Activated CD4-positive, alpha-beta T cell treated with anti-CD3 and anti-CD28 coated beads, Interleukin-2, Interleukin-4, amounts not matched to agents 100 ng/mL and 50 ng/mL, durations not matched to agents 16 hours and 8 hours (primary cell): ENCODE data around the gene PRKRIP1.
A peak's percentile ranks its signal among the peaks of the same experiment; 100 is the strongest.
"Not testable (repeated sequence)": the region's sequence is repeated elsewhere in the genome, so short reads cannot be mapped to it uniquely, and the experiment has no call there.

Experiments used
- DNase-seq: peaks from one replicate; pipeline ENCODE4 v3.0.0-alpha.2; 2020; ENCODE audit warnings: low spot score

PRKRIP1 gene, protein sequence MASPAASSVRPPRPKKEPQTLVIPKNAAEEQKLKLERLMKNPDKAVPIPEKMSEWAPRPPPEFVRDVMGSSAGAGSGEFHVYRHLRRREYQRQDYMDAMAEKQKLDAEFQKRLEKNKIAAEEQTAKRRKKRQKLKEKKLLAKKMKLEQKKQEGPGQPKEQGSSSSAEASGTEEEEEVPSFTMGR

DNA sequence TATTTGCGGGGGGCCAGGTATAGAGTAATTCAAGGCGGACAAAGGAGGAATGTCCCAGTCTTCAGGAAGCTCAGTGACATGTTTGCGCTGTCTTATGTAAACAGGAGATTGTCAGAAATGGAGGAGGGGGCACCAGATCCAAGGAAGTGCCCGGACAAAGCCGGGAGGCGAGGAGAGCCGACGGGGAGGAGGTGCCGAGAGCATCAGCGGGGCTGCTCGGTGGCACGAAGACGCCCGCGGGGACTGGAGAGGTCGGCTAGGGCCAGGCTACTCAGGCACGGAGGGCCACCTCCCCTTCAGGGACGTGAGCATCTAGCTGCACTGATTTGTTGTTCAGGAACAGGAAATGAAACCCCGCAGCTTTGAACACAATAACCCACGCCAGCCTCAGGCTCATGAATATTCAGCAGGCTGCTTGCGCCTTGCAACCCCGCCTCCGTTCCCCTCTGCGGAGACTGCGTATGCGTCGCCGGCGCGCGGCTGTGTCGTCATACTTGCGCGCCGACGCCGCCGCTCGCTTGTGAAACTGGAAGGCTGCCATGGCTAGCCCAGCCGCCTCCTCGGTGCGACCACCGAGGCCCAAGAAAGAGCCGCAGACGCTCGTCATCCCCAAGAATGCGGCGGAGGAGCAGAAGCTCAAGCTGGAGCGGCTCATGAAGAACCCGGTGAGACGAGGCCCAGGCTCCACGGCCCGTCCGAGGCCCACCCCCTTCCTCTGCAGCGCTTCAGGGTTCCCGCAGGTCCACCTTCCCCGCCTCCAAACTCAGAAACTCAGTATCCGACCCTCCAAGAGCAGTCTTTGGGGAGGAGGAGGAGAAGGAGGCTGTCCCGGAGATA is at the start of gene PRKRIP1:
Gene PRKRIP1, plus strand, starts transcription at position 491 of the 837 bp plus-strand sequence. Its CDS starts 49 bp downstream, at position 540.
- peak; percentile 94 for DNase-seq

DNA sequence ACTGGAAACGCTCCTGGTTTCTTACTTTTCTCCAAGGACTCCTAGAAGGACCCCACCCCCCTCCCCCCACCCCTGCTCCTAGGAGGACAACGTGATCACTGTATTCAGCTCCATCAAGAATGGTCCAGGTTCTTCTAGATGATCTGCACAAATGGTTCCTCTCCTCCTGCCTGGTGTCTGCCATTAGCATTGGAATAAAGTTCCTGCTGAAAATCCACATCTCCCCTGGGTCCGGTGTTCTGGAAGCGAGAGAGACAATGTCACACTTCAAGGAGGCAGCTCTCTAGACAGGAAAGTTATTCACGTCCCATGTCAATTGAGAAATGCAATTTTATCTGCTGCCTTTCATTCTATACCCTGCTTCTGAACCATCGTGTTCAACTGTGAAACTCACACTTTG is 49.2 kb upstream of the PRKRIP1 start:
- not testable (repeated sequence) for DNase-seq

DNA sequence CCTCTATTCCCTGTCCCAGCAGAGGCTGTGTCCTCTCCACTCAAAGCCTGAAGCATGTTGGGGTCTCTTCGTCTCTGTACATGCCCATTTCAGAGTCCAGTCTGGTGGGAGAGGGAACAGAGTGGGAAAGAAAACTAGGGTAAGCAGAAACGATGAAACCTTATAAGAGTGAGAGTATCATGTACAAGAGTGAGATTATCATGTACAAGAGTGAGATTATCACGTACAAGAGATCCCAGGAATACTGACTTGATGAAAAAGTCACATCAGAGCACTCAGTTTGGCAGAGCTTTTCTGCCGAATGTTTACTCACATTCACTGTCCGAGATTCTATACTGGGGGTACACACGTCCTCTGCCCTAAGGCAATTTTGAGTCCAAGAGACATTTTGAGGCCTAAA is 39.8 kb upstream of the PRKRIP1 start, which contains the start of gene SPDYE6:
Gene SPDYE6, minus strand, starts transcription at position 101 of the 400 bp plus-strand sequence. CDS start 421 bp downstream, outside the sequence.
- not testable (repeated sequence) for DNase-seq

DNA sequence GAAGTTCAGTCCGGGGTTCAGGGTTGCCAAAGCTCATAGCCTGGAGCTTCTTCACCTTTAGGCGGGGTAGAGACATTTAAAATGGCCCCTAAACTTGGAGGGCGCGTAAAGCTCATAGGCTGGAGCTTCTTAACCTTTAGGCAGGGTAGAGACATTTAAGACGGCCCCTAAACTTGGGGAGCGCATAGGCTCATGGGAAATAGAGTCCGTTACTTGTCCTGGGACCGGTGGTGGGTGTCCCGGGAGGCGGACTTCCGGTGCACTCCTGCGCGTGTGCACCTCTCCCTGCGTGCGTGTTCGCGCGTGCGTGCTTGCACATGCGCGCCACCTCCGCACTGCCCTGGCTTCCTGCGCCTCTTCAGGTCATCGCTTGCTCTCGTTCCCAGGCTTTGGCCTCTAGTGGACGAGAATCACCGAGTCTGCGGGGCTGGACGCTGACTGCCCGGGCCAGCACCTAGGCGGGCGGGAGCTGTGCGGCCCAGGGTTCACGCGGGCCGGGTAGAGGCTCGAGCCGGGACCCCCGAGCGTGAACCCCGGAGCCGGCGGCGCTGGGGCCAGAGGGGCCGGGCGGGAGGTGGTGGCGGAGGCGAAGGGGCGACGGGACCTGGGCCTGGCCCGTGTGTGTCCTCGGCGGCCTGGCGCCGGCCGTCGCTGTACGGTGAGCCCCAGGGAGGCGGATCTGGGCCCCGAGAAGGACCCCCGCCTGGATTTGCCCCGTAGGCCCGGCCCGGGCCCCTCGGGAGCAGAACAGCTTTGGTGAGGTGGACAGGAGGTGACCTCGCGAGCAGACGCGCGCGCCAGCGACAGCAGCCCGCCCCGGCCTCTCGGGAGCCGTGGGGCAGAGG is 32.4 kb upstream of the PRKRIP1 start:
- DNase-seq = peak; percentile 98

DNA sequence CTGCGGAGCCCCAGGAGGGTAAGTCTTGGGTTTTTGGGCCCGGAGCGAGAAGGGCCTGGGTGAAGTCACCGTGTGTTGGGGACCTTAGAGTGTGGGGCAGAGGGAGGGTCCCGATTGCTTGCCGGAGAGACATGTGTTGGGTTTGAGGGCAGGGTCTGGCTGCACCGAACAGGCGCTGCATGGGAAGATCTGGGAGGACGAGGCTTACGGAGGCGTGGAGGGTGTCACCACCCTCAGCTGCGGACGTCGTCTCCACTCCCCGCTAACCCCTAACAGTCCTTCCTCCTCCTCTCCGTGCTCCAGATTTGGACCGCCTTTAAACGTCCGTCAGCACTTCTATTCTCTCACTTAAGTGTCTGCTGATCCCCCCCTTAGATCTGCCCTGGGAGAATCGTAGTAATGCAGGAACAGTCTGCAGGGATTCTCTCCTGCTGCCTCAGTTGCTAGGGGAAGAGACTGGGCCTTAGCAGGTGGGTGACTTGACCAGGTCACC is 31.7 kb upstream of the PRKRIP1 start:
- DNase-seq = peak; percentile 4

DNA sequence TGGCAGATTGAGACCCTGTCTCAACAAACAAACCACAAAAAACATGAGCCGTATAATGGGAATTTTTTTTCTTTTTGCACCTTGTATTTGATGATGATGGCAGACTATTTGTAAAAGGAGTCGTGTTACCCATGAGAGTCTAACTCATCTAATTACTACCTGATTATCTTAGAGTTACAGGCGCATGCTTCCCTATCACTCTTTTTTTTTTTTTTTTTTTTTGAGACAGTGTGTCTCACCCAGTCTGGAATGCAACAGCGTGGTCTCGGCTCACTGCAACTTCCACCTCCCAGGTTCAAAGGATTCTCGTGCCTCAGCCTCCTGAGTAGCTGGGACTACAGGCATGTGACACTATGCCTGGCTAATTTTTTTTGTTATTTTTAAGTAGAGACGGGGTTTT is 30.8 kb upstream of the PRKRIP1 start:
- DNase-seq = not testable (repeated sequence)

DNA sequence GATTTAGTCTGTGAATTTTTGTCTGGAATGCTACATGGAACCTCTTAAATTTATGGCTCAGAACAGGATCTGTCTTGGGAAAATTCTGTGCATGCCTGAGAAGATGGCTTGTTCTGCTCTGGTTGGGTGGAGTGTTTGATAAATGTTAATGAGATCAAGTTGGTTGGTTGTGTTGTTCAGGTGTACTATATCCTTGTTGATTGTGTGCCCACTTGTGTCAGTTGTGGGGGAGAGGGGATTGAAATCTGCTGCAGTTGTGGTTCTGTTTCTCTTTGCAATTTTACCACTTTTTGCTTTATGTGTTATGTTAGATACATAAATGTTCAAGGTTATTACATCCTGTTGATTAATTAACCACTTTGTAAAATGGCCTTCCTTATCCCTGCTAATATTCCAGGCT is 26.1 kb upstream of the PRKRIP1 start:
- not testable (repeated sequence) for DNase-seq

DNA sequence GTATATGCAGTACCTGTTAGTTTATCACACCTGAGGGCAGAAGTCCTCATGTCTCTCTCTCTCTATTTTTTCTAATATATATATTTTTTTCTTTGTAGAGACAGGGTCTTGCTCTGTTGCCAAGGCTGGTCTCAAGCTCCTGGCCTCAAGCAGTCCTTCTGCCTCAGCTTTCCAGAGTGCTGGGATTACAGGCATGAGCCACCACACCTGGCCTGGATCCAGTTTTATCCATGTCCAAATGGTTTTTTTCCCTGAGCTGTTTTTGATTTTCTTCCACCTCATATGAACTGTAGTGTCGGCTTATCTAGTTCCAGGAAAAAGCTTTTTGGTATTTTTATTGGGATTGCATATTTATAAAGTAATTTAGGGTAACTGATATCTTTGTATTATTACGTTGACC is 23.4 kb upstream of the PRKRIP1 start:
- not testable (repeated sequence) for DNase-seq

DNA sequence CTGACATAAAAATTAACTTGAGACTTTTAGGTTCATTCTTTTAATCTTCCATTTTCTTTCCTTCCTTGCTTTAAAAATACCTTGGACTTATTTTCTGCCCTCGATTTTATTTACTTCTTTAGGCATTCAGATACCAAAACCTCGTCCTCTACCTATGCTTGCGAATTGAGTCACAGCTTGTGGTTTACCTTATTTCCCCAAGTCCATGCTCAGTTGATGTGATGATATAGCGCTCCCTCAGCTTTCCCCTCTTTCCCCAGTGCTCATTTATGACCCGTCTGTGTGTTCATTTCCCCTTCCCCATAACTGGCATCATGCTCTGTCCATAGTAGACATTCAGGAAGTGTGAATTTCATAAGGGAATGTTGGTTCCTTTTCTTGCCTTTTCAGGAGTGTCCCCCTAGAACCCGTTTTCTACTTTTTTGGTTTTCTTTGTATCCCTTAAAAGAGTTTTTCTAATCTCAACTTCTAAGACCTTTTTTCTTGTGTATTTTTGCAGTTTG is 19.1 kb upstream of the PRKRIP1 start:
- DNase-seq = no peak

DNA sequence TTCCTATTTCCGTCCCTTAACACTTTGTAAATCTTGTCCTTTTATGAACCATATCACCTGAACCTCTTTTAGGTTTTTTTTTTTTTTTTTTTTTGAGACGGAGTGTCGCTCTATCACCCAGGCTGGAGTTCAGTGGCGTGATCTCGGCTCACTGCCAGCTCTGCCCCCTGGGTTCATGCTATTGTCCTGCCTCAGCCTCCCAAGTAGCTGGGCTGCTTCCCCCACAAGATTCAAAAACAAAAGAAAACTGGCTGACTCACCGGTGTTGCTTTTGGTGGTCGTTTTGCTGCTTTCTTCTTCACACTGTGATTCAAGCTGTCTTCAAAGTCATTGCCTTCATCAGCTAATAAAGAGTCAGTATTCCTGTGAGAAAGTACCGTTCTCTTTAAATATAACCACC is 15.3 kb upstream of the PRKRIP1 start:
- DNase-seq = not testable (repeated sequence)

DNA sequence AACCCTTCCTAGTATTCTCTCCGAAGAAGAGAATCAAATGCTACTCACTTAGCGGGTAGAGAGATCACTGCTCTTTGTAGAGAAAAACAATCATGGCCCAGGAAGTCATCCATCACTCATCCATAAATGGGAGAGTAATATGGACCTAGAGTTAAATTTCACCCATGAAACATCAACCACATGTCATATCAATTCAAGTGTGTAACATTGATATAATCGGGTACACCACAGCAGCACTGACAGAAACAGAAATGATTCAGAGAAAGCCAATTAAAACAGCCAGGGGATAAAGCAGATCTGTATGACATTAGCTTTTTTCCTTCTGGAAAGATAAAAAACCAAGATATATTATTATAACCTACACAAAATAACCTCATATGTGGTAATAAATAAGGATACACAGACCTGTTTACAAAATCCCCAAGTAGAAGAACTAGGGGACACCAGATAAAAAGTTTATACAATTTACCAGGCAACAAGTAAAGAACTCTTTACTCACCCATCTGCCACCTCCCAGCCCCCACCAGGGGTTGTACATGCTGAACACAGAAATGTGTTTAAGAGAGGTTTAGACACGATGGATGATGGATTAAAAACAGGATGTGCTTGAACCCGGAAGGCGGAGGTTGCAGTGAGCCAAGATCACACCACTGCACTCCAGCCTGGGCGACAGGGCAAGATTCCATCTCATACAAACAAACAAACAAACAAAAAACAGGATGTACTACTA is 14.3 kb upstream of the PRKRIP1 start:
- not testable (repeated sequence) for DNase-seq

DNA sequence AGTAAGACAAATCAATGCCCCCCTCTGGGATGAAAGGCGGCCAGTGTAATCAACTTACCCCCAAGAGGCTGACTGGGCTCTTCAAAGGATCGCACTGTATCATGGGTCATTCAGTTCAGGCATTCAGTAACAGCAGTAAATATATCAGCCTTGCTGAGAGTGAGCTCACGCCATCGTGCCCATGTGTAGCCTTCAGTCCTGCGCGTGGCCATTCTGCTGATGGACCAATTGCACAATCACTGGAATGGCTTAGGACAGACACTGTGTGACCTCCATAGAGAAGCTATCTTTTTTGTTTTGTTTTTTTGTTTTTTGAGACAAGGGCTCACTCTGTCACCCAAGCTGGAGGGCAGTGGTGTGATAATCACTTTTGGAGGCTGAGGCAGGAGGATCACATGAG is 9.1 kb upstream of the PRKRIP1 start:
- no peak for DNase-seq

DNA sequence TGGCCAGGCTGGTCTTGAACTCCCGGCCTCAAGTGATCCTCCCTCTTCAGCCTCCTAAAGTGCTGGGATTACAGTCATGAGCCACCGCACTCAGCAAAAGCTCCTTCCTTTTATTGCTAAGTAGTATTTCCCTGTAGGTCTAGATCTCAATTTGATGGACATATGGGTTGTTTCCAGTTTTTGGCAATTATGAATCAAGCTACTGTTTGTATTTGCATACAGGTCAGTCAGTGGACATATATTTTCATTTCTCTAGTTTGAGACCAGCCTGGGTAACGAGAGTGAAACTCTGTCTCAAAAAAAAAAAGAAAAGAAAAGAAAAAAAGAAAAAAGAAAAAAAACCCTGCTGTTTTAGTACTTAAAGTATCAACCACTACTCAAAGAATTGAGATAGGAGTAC is 6.4 kb upstream of the PRKRIP1 start:
- no peak for DNase-seq

DNA sequence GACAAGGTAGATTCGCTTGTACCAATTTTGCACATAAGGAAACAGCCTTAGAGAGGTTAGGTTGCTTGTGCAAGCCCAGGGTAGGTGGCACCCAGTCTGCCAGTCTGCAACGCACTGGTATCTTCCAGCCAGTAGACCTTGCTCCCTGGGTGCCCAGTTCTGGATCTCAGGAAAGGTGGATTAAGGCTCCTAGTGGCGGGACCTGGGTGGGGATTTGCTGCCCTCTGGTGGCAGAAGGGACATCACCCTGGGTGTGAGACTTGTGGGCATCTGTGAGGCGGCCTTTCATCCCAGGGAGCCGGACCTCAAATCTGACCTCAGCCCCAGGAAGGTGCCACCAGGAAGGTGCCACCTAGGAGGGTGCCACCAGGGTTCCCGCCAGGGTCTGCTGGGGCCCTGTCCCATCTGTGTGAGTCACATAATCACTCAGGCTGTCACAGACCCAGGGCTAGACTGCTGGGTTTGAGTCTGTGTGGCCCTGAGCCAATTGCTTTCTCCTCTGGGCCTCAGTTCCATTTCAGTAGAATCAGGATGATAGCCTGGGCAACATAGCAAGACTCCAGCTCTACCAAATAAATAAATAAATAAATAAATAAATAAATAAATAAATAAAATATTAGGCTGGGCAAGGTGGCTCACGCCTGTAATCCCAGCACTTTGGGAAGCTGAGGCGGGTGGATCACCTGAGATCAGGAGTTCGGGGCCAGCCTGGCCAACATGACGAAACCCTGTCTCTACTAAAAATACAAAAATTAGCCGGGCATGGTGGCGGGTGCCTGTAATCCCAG is 5.3 kb upstream of the PRKRIP1 start:
- peak; percentile 69 for DNase-seq

DNA sequence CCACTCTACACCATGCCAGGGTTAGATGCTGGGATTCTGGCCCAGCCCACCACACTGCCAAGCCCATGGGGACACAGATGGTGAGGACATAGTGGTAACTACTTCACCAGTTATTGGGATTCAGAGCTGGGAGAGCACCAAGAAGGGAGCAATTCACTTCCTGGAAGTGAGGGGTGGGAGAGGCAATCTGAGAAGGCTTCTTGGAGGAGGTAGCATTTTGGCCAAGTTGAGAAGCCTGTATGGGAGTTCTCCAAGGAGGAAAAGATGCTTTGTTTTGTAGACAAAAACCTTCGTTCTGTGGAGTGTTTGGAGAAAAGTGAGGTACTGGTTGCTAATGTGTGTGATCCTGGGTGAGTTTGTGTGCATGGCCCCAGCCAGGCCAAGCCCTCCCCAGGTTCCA is 3.8 kb upstream of the PRKRIP1 start:
- no peak for DNase-seq

DNA sequence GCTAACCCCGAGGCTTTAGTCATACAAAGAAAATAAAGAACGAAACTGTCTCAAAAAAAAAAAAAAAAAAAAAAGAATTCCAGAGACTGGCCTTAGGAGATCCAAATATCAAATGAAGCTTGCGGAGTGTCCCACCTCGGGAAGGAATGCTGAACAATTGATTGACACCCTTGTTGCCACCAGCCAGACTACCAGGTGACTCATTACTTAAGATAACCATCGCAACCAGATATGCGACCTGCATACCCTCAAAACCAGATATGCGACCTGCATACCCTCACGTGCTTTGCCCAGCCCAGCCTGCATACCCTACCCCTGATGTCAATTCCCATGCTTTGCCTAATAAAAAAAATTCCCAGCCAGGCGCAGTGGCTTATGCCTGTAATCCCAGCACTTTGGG is 2.7 kb upstream of the PRKRIP1 start:
- no peak for DNase-seq

DNA sequence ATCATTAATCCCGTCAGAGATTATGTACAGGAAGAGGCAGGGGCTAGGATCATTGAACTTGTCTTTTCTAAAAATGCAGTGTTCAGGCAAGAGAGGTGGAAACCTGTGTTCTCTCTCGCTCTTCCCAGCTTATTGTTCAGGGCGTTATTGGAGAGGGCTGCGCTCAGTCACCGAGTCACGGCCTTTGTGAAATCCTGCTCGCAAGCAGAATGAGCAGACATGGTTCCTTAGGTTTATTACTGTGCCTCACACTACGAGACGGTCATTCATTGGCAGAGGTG is 631 bp upstream of the PRKRIP1 start:
- no peak for DNase-seq

DNA sequence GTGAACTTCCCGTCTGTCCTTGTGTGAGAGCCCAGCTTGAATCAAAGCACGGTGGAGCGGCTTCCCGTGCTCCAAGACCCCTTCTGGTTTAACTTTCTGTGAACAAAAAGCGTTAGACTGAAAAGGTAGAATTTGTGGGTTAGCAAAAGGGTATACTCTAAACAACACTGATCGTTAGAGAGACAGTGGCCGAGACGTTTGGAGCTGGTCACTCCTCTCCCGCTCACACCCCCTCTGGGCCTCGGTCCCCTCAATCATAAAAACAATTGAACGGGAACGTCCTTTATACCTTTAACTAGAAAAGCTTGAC is 502 bp downstream of the PRKRIP1 start:
- no peak for DNase-seq

DNA sequence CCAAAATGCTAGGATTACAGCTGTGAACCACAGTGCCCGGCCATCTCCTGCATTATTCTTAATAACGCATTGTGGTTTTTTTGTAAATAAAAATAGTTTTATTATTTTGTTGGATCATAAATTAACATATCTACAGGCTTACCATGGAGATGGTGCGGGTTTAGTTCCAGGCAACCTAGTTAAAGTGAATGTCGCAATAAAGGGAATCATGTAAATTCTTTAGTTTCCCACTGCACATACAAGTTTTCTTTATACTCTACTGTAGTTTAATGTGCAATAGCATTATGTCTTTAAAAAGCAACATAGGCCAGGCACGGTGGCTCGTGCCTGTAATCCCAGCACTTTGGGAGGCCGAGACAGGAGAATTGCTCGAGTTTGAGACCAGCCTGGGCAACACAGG is 2.4 kb downstream of the PRKRIP1 start:
- DNase-seq = no peak

DNA sequence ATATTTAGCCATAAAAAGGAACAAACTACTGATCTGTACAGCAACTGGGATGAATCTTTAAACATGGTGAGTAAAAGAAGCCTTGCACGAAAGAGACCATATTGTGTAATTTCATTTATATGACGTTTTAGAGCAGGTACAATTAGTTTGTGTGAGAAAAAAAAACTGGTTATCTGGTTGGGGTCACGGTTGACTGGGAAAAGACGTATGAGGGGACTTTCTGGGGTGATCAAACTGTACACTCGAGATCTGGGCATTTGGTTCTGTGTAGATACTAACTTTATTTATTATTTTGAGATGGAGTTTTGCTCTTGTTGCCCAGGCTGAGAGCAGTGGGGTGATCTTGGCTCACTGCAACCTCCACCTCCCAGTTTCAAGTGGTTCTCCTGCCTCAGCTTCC is 4.2 kb downstream of the PRKRIP1 start:
- no peak for DNase-seq

DNA sequence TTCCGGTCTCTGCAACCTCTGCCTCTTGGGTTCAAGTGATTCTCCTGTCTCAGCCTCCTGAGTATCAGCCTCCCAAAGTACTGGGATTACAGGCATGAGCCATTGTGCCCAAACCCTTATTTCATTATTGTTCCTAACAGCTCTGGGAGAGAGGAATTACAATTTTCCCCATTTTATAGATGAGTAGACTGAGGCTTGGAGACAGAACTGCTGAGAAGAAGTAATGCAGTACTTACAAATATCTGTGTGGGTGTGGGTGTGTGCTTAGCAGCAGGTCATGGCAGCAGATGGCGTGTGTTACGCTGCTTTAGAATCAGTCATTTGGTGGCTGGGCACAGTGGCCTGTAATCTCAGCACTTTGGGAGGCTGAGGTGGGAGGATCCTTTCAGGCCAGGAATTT is 7.4 kb downstream of the PRKRIP1 start:
- no peak for DNase-seq
